Transverse colon (tissue), 3 donors: Measurements from ENCODE around the gene TUT1.

ENCODE experiments used
- EP300 ChIP-seq: sonication (generic); formaldehyde crosslinking; IDR thresholded peaks from one replicate; pipeline ENCODE4 v1.6.1; 2017; ENCODE audit warnings: antibody characterized with exemption, low read depth
- POLR2A ChIP-seq: fragments of 450-650 bp; IDR thresholded peaks from one replicate; pipeline ENCODE4 v1.6.1; 2016; ENCODE audit warnings: antibody characterized with exemption, mild to moderate bottlenecking, moderate library complexity
- TF ChIP-seq, protein P1 (sequence below), 5 experiments: fragments of 200-600 bp in 3 of 5; fragments of 450-650 bp in 2 of 5; sonication (generic) in 3 of 5; IDR thresholded peaks; 1 replicate in 2 of 5; 2 replicates in 3 of 5; pipeline ENCODE4 v1.5.1; 2016 to 2017; ENCODE audit warnings: antibody characterized with exemption in 5 of 5, inconsistent platforms in 3 of 5, mild to moderate bottlenecking in 2 of 5, moderate library complexity in 1 of 5

DNA sequence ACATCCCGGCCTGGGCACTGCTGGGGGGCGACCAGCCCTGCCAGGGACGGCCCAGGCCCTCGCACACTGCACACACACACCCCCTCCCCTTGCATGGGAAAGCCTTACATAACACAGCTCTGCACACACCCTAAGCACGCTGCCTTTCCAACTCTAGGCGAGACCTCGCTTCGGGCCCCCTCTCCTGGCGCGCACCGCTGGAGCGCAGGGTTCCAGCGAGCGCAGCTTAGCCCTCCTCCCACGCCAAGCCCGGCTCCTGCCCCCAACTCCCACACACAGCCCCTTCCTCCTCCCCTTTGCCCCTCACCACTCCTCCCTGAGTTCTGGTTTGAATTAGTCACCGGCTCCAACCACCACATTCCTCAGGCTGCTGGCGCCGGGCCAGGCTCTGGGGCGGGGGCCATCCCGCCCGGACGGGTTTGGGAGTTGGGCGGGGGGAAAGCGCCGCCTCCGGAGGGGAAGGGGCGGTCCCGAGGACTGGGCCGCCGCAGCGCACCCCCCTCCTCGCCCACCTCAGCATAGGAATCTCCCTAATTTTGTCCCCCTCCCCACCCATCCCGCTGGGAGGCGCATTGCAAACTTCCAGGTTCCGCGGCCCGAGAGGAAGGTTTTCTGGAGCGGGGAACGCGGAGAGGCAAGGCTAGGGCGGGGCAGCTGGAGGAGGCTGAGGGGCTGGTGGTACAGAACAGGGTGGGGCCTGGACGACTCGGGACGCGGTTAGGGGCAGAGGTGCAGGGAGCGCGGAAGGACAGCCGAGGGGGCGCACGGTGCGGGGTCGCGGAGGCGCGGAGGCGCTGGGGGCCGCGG, 45.7 kb downstream of the TUT1 start:
- TF ChIP-seq, protein P1, sequence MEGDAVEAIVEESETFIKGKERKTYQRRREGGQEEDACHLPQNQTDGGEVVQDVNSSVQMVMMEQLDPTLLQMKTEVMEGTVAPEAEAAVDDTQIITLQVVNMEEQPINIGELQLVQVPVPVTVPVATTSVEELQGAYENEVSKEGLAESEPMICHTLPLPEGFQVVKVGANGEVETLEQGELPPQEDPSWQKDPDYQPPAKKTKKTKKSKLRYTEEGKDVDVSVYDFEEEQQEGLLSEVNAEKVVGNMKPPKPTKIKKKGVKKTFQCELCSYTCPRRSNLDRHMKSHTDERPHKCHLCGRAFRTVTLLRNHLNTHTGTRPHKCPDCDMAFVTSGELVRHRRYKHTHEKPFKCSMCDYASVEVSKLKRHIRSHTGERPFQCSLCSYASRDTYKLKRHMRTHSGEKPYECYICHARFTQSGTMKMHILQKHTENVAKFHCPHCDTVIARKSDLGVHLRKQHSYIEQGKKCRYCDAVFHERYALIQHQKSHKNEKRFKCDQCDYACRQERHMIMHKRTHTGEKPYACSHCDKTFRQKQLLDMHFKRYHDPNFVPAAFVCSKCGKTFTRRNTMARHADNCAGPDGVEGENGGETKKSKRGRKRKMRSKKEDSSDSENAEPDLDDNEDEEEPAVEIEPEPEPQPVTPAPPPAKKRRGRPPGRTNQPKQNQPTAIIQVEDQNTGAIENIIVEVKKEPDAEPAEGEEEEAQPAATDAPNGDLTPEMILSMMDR (IDR thresholded peaks at IDR 0.05): no peak
- no peak for TF ChIP-seq POLR2A
- no peak for TF ChIP-seq EP300
